HG03469 (cell line): ENCODE data around the gene TMEM200B.
"Not testable (repeated sequence)": the region's sequence is repeated elsewhere in the genome, so short reads cannot be mapped to it uniquely, and the experiment has no call there.

Experiments used
- ATAC-seq: cut with Tn5 transposase; IDR thresholded peaks from one replicate; pipeline ENCODE4 v1.9.1; 2021; ENCODE audit warnings: mild to moderate bottlenecking, moderate library complexity, moderate number of reproducible peaks; ENCODE audit not compliant: unreplicated experiment

The TMEM200B gene

GRCh38 chr1:29123887-29124365 lies at the start of gene TMEM200B:
TSS of gene TMEM200B (minus strand) at chr1:29123903. CDS start at chr1:29121828, 2,075 bp downstream.
- ATAC-seq = no peak

- ATAC-seq = no peak
These were observed 48.8 kb upstream of the TMEM200B start for GRCh38 chr1:29172415-29172939.

GRCh38 chr1:29171521-29171920 lies 47.8 kb upstream of the TMEM200B start:
- ATAC-seq = no peak

- no peak for ATAC-seq
These were observed 47.4 kb upstream of the TMEM200B start for GRCh38 chr1:29171089-29171488.

- ATAC-seq = no peak
These were observed 46.3 kb upstream of the TMEM200B start for GRCh38 chr1:29169976-29170375.

GRCh38 chr1:29167904-29168303 lies 44.2 kb upstream of the TMEM200B start:
- no peak for ATAC-seq

GRCh38 chr1:29166291-29166878 lies 42.7 kb upstream of the TMEM200B start:
- ATAC-seq = no peak

- ATAC-seq = no peak
These were observed 40.9 kb upstream of the TMEM200B start for GRCh38 chr1:29164588-29164987.

GRCh38 chr1:29162476-29163138 lies 38.9 kb upstream of the TMEM200B start:
- no peak for ATAC-seq

GRCh38 chr1:29162025-29162424 lies 38.3 kb upstream of the TMEM200B start:
- ATAC-seq = no peak

- ATAC-seq = no peak
These were observed 36.1 kb upstream of the TMEM200B start for GRCh38 chr1:29159773-29160172.

- ATAC-seq = no peak
These were observed 33.5 kb upstream of the TMEM200B start for GRCh38 chr1:29157269-29157601.

- no peak for ATAC-seq
These were observed 33.0 kb upstream of the TMEM200B start for GRCh38 chr1:29156543-29157268.

- ATAC-seq = no peak
These were observed 28.5 kb upstream of the TMEM200B start for GRCh38 chr1:29152046-29152805.

GRCh38 chr1:29150346-29150745 lies 26.6 kb upstream of the TMEM200B start:
- ATAC-seq = not testable (repeated sequence)

- ATAC-seq = no peak
These were observed 25.2 kb upstream of the TMEM200B start for GRCh38 chr1:29148656-29149491.

- ATAC-seq = no peak
These were observed 22.2 kb upstream of the TMEM200B start for GRCh38 chr1:29145739-29146437.

GRCh38 chr1:29144178-29144577 lies 20.5 kb upstream of the TMEM200B start:
- no peak for ATAC-seq

- no peak for ATAC-seq
These were observed 19.0 kb upstream of the TMEM200B start for GRCh38 chr1:29142714-29143113.
